GM19372 (cell line): Measurements from ENCODE around the gene ZP3.
"Not testable (repeated sequence)": the region's sequence is repeated elsewhere in the genome, so short reads cannot be mapped to it uniquely, and the experiment has no call there.

Experiments used
- ATAC-seq: cut with Tn5 transposase; IDR thresholded peaks from one replicate; pipeline ENCODE4 v1.9.1; 2021; ENCODE audit warnings: mild to moderate bottlenecking, low read depth, moderate library complexity; ENCODE audit not compliant: unreplicated experiment

Gene ZP3

GRCh38 chr7:76480403-76481253, 55.9 kb downstream of the ZP3 start:
- not testable (repeated sequence) for ATAC-seq

GRCh38 chr7:76482660-76483059, 57.9 kb downstream of the ZP3 start:
- ATAC-seq, result not testable (repeated sequence)

GRCh38 chr7:76483081-76483480, 58.3 kb downstream of the ZP3 start:
- not testable (repeated sequence) for ATAC-seq

- ATAC-seq, result not testable (repeated sequence)
These were observed 59.7 kb downstream of the ZP3 start for GRCh38 chr7:76484456-76484855.

DNA sequence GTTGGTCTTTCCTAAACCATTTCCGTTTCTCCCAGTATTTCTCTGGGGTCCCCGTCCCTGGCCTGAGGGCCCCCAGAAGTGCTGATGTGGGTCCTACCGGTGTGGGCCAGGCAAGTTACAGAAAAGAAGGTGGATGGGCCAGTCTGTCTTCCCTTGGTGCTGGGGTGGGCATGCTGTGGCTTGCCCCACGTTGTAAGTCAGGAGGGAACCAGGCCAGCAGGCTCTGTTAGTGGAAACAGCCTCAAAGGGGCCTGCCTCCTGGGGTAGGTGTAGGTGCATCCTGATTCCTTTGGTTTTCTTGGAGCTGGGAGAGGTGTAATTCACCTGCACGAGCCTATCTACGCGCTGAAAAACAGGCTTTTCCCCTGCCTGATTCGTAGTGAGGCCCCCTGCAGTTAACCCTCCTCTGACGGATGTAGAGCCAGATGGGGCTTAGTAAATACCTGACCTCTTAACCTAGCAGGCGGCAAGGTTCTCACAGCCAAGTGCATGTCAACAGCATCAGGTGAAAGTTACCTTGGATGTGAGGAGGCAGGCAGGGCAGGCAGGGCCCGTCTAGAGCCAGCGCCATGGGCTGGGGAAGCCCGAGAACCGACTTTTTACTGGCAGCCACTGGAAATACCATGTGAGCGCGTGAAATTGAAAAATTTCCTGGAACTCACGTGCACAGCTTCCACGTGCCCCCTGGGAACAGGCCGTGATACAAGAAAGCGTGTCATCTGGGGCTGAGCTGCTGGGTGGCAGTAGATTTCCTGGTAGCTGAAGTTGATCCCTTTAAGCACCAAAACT, 61.3 kb downstream of the ZP3 start:
- ATAC-seq, result peak; percentile 11

DNA sequence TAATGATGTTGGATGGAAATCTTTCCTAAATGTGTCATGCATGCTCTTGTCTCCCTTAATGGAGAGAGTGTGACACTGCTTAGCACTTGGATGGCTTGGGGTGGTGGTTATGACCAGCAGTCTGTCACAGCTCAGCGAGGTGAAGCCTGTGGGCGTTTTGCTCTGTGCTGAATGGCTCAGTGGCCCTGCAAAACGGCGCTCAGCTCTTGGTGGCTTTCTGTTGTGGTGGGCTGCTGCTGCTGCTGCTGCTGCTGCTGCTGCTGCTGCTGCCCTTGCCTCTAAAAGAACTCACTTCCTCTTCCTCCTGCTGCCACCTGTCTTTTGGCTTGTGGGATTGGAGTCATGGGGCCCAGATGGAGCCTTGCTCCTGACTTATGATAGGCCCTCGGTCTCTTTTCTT, 61.9 kb downstream of the ZP3 start:
- ATAC-seq, result peak; percentile 99

GRCh38 chr7:76487969-76488368, 63.2 kb downstream of the ZP3 start:
- not testable (repeated sequence) for ATAC-seq
